Ascending aorta (tissue), 2 donors: ENCODE data around the gene NFYA. TPM values are rescaled to one million over a fixed set of nuclear protein-coding genes. Genes with fewer than 3 reads are reported as not detected.

Experiments
- DNase-seq, 2 donors: peaks; one replicate each; pipeline ENCODE4 v3.0.0-alpha.2; 2019; ENCODE audit warnings: low spot score in 2 of 2
- H3K27ac ChIP-seq, 2 donors: fragments of 200-600 bp; sonication (generic); one replicate each; pipeline ENCODE4 v1.5.1; 2016 to 2017; ENCODE audit warnings: mild to moderate bottlenecking in 1 of 2
- H3K27me3 ChIP-seq: fragments of 200-600 bp; sonication (generic); one replicate; pipeline ENCODE4 v1.5.1; 2017
- H3K36me3 ChIP-seq, 2 donors: fragments of 200-600 bp; sonication (generic); one replicate each; pipeline ENCODE4 v1.5.1; 2016
- H3K4me1 ChIP-seq, 2 donors: fragments of 200-600 bp; sonication (generic); one replicate each; pipeline ENCODE4 v1.5.1; 2016 to 2017; ENCODE audit warnings: mild to moderate bottlenecking in 1 of 2
- H3K4me3 ChIP-seq, 2 donors: fragments of 200-600 bp; sonication (generic); one replicate each; pipeline ENCODE4 v1.5.1; 2016 to 2017; ENCODE audit warnings: mild to moderate bottlenecking in 1 of 2
- H3K9me3 ChIP-seq, 2 donors: fragments of 200-600 bp; sonication (generic); one replicate each; pipeline ENCODE4 v1.5.1; 2016
- CTCF ChIP-seq, 3 experiments: fragments of 200-600 bp in 2 of 3; fragments of 450-650 bp in 1 of 3; sonication (generic) in 2 of 3; IDR thresholded peaks; one replicate each; pipeline ENCODE4 v1.5.1; 2016 to 2019; ENCODE audit warnings: antibody characterized with exemption in 3 of 3, mild to moderate bottlenecking in 1 of 3, moderate library complexity in 1 of 3
- intact Hi-C: fragments of 100-400 bp; cut with DNase I; formaldehyde crosslinking; loops from one replicate; pipeline ENCODE4 v1.15.1; 2023
- total RNA-seq: library from RNA; depleted of rRNA; stranded (reverse); fragments of >200 nt; gene quantifications from one replicate; pipeline ENCODE4 v1.1.0, GENCODE V29; 2016

The NFYA gene
- total RNA-seq, 1 donor from 2014 or later: 10.4 TPM

- H3K27me3 ChIP-seq: no peaks in the 10 kb centered on the region
- DNase-seq: no peak
- H3K36me3 ChIP-seq: peaks cover 0 to 17% of the 10 kb centered on the region in 2 donors
- TF ChIP-seq CTCF (IDR thresholded peaks at IDR 0.05): no peak
- no peaks in the 10 kb centered on the region for H3K9me3 ChIP-seq
- H3K4me1 ChIP-seq: no peaks in the 10 kb centered on the region
- no peak overlapping the region for H3K4me3 ChIP-seq
- intact Hi-C loops: no loop called here
- no peak overlapping the region for H3K27ac ChIP-seq
These were observed 49.6 kb downstream of the NFYA start for GRCh38 chr6:41122373-41122772.

- Histone ChIP-seq H3K27ac (no peak overlapping the region), H3K4me3 (no peak overlapping the region), H3K36me3 (peaks cover 0 to 17% of the 10 kb centered on the region in 2 donors), H3K9me3 (no peaks in the 10 kb centered on the region), H3K4me1 (no peaks in the 10 kb centered on the region), H3K27me3 (no peaks in the 10 kb centered on the region)
- no peak for TF ChIP-seq CTCF (IDR thresholded peaks at IDR 0.05)
- DNase-seq: no peak
- intact Hi-C loops: no loop called here
These were observed 50.1 kb downstream of the NFYA start for GRCh38 chr6:41122918-41123317.

- no peaks in the 10 kb centered on the region for H3K9me3 ChIP-seq
- TF ChIP-seq CTCF (IDR thresholded peaks at IDR 0.05): no peak
These were observed 52.5 kb downstream of the NFYA start for GRCh38 chr6:41125282-41125681.

GRCh38 chr6:41132254-41132653, 59.5 kb downstream of the NFYA start:
- intact Hi-C loops: no loop called here
- TF ChIP-seq CTCF (IDR thresholded peaks at IDR 0.05): no peak
- no peaks in the 10 kb centered on the region for H3K4me1 ChIP-seq
- H3K9me3 ChIP-seq: no peaks in the 10 kb centered on the region
- H3K4me3 ChIP-seq: no peak overlapping the region
- H3K27ac ChIP-seq: no peak overlapping the region
- DNase-seq: no peak
- peaks cover 5 to 12% of the 10 kb centered on the region in 2 donors for H3K36me3 ChIP-seq
- no peaks in the 10 kb centered on the region for H3K27me3 ChIP-seq

More at GRCh38 chr6:41125282-41125681, 52.5 kb downstream of the NFYA start:
- Histone ChIP-seq H3K4me1 (no peaks in the 10 kb centered on the region), H3K36me3 (peaks cover 0 to 17% of the 10 kb centered on the region in 2 donors), H3K4me3 (no peak overlapping the region), H3K27me3 (no peaks in the 10 kb centered on the region), H3K27ac (no peak overlapping the region)
- no peak for DNase-seq
- intact Hi-C loops: no loop called here

- no peak for DNase-seq
- Histone ChIP-seq H3K4me3 (no peak overlapping the region), H3K36me3 (peaks cover 5 to 17% of the 10 kb centered on the region in 2 donors), H3K4me1 (no peaks in the 10 kb centered on the region), H3K9me3 (no peaks in the 10 kb centered on the region), H3K27ac (no peak overlapping the region), H3K27me3 (no peaks in the 10 kb centered on the region)
- intact Hi-C loops: no loop called here
- no peak for TF ChIP-seq CTCF (IDR thresholded peaks at IDR 0.05)
These were observed 62.5 kb downstream of the NFYA start for GRCh38 chr6:41135062-41135832.
